ENCODE data around the gene CARD6.
"Not testable (repeated sequence)": the region's sequence is repeated elsewhere in the genome, so short reads cannot be mapped to it uniquely, and the experiment has no call there.

CARD6 gene, protein sequence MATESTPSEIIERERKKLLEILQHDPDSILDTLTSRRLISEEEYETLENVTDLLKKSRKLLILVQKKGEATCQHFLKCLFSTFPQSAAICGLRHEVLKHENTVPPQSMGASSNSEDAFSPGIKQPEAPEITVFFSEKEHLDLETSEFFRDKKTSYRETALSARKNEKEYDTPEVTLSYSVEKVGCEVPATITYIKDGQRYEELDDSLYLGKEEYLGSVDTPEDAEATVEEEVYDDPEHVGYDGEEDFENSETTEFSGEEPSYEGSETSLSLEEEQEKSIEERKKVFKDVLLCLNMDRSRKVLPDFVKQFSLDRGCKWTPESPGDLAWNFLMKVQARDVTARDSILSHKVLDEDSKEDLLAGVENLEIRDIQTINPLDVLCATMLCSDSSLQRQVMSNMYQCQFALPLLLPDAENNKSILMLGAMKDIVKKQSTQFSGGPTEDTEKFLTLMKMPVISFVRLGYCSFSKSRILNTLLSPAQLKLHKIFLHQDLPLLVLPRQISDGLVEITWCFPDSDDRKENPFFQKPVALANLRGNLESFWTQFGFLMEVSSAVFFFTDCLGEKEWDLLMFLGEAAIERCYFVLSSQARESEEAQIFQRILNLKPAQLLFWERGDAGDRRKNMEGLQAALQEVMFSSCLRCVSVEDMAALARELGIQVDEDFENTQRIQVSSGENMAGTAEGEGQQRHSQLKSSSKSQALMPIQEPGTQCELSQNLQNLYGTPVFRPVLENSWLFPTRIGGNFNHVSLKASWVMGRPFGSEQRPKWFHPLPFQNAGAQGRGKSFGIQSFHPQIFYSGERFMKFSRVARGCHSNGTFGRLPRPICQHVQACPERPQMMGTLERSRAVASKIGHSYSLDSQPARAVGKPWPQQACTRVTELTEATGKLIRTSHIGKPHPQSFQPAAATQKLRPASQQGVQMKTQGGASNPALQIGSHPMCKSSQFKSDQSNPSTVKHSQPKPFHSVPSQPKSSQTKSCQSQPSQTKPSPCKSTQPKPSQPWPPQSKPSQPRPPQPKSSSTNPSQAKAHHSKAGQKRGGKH

GRCh38 chr5:40841068-40841805 is at the start of gene CARD6:
CARD6 (plus strand) TSS chr5:40841367; CDS start chr5:40841383, 16 bp downstream.
- no peak for DNase-seq

GRCh38 chr5:40791715-40792139 is 49.4 kb upstream of the CARD6 start:
- no peak for DNase-seq

DNA sequence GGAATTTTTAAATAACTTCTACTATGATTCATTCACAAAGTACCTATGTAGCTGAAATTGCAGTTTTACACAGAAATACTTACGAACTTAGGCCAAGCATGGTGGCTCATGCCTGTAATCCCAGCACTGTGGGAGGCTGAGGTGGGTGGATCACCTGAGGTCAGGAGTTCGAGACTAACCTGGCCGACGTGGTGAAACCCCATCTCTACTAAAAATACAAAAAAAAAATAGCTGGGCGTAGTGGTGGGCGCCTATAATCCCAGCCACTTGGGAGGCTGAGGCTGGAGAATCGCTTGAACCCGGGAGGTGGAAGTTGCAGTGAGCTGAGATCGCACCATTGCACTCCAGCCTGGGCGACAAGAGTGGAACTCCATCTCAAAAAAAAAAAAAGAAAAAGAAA is 48.5 kb upstream of the CARD6 start:
- not testable (repeated sequence) for DNase-seq

DNA sequence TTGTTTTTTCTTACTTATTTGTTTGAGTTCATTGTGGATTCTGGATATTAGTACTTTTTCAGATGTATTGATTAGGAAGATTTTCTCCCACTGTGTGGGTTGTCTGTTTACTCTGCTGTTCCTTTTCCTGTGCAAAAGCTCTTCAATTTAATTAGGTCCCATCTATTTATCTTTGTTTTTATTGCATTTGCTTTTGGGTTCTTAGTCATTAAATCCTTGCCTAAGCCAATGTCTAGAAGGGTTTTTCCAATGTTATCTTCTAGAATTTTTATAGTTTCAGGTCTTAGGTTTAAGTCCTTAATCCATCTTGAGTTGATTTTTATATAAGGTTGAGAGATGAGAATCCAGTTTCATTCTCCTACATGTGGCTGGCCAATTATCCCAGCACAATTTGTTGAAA is 46.8 kb upstream of the CARD6 start:
- DNase-seq, result not testable (repeated sequence)

DNA sequence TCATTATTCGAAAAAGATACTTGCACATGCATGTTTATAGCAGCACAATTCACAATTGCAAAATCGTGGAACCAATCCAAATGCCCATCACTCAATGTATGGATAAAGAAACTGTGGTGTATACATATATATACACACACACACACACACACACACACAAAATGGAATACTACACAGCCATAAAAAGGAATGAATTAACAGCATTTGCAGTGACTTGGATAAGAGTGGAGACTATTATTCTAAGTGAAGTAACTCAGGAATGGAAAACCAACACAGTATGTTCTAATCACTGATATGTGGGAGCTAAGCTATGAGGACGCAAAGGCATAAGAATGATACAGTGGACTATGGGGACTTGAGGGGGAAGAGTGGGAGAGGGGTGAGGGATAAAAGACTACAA is 46.3 kb upstream of the CARD6 start:
- not testable (repeated sequence) for DNase-seq

DNA sequence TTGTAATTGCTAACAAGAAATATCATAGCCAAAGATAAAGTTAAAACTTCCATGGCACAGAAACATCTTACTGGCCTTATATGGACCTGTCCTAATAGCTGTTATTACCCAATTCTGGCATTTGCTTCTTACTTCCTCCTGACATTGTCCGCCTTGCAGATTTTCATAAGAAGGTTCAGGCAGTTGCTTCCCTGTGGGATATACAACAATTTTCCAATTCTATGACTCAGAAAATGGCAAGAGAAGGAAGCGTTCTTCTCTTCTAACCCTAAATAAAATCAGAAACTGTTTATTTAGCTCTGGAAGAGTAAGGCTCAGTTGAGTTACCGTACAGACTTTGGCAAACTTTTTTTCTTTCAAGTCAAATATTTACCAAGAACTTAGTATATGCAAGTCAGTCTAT is 44.7 kb upstream of the CARD6 start:
- DNase-seq, result no peak

DNA sequence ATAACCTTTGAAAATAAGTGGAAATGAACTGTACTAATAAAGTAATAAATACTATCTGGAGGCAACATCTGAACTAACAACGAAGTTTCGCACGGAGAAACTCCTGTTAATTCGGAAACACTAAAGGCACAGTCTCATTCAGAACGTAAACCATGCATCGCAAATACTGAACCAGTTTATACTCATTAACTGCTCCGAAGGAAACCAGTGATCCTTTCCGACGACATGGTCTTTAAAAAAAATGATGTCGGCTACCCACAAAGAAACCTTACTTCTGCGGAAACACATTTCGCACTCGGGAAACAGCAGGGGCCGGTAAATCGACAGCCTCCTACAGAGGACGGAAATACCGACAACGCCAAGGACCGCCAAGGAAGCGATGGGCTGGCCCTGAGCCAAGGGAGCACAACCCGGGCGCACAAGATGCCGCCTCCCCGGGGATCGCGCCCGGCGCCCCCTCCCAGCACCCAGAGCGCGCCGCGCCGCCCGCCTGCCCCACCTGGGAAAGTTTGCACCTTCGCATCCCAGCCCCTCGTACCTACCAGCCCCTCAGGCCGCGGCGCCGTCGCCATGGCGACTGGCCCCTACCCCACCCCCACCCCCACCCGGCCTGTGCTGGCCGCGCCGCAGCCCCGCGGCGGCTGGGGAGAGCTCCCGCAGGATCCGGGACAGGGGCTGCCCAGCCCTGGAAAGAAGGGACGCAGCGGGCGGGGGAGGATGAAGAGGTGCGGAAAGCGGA is 43.7 kb upstream of the CARD6 start:
- DNase-seq, result peak; percentile 79

- peak; percentile 89 for DNase-seq
Measured at GRCh38 chr5:40798012-40798800, 43.0 kb upstream of the CARD6 start, which contains the start of gene PRKAA1. PRKAA1 (minus strand) TSS chr5:40798374; CDS start chr5:40798189, 185 bp downstream.

DNA sequence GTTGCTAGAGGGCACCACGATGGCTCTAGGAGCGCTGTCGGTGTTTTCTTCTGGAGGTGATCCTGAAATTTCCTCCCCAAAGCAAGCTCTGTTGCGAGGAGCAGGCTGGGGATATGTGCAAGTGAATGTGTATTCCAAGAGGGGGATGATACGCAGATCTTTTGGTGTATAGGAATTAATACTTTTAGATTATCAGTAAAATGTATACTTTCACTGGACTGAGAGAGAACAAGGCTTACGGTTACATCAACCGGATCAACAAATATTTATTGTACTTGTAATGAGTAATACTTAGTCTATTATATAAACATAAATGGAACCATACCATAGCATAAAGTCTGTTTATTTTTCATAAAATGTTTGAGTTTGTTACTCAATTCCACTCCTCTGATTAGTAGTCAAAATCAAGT is 42.4 kb upstream of the CARD6 start:
- DNase-seq, result no peak

- DNase-seq, result no peak
Measured at GRCh38 chr5:40799258-40799657, 41.9 kb upstream of the CARD6 start.

DNA sequence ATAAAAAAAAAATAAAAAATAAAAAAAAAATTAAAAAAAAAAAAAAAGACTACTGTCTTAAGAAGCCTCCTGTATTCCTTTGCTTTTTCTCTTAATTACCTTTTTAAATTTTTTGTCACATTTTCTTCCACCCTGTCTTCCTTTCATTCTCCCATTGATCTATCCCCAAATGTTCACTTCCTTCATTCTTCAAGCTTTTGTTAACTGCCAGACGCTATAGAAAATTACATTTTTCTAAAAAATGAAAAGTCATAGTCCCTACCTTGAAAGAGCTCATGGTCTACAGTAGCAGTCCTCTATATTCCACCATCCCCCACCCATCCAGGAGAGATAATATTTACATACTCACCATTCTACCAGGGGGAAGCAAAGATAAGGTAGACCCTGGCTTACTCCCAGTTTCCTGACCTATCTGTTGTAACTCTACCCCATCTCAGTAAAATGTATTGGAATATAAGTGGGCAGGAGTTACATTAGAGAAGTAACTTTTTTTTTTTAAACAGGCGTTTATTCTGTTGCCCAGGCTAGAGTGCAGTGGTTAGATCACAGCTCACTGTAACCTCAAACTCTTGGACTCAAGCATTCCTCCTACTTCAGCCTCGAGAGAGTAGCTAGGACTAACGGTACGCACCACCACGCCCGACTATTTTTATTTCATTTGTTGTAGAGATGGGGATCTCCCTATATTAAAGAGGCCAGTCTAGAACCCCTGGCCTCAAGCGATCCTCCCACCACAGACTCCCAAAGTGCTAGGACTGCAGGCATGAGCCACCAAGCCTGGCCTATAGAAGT is 39.2 kb upstream of the CARD6 start:
- no peak for DNase-seq

- DNase-seq, result no peak
Measured at GRCh38 chr5:40812125-40812524, 29.0 kb upstream of the CARD6 start.

- DNase-seq, result no peak
Measured at GRCh38 chr5:40813698-40814281, 27.4 kb upstream of the CARD6 start.

DNA sequence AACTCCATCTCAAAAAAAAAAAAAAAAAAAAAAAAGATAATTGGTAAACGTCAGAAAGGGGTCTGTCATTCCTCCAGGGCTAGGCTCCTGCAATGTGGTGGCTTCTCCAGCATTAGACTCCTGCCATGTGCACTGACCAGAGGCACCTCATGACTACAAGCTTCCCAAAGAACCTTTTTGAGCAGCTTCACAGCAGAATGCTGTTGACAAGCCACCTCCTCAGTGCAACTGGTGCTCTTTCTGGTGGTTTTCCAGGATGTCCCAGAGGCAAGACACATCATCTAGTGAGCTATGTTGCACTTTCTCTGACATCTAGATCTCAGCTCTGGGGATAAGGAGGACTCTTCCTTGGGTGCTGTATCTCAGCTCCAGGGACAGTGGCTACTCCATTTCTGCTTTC is 17.7 kb upstream of the CARD6 start:
- no peak for DNase-seq

DNA sequence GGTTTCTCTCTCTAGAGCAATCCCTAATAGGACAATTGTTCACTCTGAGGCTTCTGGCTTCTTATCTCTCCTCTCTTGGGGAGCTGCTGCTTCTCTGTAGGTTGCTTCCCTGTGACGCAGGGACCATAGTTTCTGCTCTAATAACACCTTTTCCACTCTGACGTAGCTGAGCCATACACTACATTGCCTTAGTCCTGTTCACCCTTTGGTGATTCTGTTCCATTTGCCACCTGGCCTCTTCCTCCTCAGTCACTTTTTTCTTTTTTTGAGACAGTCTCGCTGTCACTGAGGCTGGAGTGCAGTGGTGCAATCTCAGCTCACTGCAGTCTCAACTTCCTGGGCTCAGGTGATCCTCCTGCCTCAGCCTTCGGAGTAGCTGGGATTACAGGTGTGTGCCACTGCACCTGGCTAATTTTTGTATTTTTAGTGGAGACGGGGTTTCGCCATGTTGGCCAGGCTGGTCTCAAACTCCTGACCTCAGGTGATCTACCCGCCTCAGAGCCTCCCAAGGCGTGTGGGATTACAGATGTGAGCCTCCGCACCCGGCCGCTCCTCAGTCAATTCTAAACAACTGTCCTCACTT is 15.6 kb upstream of the CARD6 start:
- not testable (repeated sequence) for DNase-seq

- no peak for DNase-seq
Measured at GRCh38 chr5:40826489-40827187, 14.5 kb upstream of the CARD6 start.

DNA sequence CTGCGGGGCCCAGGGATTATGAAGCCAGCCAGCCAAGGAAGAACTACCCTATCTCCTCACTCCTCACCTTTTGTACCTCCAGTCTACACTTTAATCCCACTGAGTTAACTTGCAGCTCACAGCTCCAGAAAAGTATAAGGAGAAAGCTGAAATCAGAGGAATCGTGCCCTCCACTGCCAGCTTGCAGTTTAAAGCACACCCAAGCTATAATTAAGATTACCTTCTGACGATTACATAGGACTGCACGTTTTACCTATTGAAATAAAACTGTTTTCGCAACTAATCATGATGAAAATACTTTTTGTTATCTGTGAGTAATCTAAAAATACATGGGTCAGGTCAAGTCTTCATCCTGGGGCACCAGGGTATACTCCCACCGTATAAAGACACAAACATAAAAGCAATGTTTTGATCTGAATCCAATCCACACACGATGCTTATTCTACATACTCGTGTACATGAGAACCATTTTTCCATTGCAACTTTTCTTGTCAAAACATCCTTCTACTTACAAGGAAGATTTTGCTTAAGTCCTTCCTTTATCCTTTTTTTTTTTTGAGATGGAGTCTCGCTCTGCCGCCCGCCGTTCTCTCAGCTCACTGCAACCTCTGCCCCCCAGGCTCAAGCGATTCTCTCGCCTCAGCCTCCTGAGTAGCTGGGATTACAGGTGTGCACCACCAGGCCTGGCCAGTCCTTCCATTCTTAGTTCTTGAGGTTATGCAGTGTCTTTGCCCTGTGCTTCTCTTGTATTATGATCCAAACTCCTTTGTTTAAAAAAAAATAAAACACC is 13.8 kb upstream of the CARD6 start:
- no peak for DNase-seq
